Measurements from ENCODE around the gene AMMECR1.

The AMMECR1 gene

DNA sequence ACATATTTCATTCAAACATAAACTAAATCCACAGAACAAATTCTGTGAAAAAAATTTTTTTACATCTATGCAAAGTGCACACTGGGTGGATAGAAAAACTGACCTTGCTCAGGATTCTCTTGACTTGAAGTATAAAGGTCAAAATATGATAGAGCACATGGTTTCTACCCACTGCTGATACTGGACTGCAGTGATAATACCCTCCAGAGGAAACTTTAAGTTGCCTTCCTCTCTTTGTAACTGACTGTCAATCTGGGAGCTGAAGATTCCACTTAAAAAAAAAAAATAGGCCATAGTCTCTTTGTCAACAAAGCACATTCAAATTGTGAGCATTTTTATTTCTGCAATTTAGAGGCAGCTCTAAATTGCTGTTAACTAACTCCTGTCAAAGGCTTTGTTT, 3.2 kb upstream of the AMMECR1 start:
- TF ChIP-seq, protein P1, sequence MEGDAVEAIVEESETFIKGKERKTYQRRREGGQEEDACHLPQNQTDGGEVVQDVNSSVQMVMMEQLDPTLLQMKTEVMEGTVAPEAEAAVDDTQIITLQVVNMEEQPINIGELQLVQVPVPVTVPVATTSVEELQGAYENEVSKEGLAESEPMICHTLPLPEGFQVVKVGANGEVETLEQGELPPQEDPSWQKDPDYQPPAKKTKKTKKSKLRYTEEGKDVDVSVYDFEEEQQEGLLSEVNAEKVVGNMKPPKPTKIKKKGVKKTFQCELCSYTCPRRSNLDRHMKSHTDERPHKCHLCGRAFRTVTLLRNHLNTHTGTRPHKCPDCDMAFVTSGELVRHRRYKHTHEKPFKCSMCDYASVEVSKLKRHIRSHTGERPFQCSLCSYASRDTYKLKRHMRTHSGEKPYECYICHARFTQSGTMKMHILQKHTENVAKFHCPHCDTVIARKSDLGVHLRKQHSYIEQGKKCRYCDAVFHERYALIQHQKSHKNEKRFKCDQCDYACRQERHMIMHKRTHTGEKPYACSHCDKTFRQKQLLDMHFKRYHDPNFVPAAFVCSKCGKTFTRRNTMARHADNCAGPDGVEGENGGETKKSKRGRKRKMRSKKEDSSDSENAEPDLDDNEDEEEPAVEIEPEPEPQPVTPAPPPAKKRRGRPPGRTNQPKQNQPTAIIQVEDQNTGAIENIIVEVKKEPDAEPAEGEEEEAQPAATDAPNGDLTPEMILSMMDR (IDR thresholded peaks at IDR 0.05; ENCODE audit: low read length, missing control alignments), result no peak
- H3K4me3 ChIP-seq (replicated peaks; ENCODE audit: low read depth, low read length), result no peak overlapping the region
- no peak for DNase-seq (ENCODE audit: low read depth)

- TF ChIP-seq, protein P1 (IDR thresholded peaks at IDR 0.05; ENCODE audit: low read length, missing control alignments), result no peak
- no peak overlapping the region for H3K4me3 ChIP-seq (replicated peaks; ENCODE audit: low read depth, low read length)
Measured at GRCh38 chrX:110320381-110320987, 2.6 kb upstream of the AMMECR1 start.

GRCh38 chrX:110318664-110318968, 731 bp upstream of the AMMECR1 start:
- H3K4me3 ChIP-seq (replicated peaks; ENCODE audit: low read depth, low read length), result peak overlapping the region; percentile 65
- TF ChIP-seq, protein P1 (IDR thresholded peaks at IDR 0.05; ENCODE audit: low read length, missing control alignments), result no peak
- no peak for DNase-seq (ENCODE audit: low read depth)

More at GRCh38 chrX:110320381-110320987, 2.6 kb upstream of the AMMECR1 start:
- no peak for DNase-seq (ENCODE audit: low read depth)

- peak overlapping the region; percentile 77 for H3K4me3 ChIP-seq (replicated peaks; ENCODE audit: low read depth, low read length)
- TF ChIP-seq, protein P1 (IDR thresholded peaks at IDR 0.05; ENCODE audit: low read length, missing control alignments), result no peak
- no peak for DNase-seq (ENCODE audit: low read depth)
Measured at GRCh38 chrX:110317061-110317819, 645 bp downstream of the AMMECR1 start.

DNA sequence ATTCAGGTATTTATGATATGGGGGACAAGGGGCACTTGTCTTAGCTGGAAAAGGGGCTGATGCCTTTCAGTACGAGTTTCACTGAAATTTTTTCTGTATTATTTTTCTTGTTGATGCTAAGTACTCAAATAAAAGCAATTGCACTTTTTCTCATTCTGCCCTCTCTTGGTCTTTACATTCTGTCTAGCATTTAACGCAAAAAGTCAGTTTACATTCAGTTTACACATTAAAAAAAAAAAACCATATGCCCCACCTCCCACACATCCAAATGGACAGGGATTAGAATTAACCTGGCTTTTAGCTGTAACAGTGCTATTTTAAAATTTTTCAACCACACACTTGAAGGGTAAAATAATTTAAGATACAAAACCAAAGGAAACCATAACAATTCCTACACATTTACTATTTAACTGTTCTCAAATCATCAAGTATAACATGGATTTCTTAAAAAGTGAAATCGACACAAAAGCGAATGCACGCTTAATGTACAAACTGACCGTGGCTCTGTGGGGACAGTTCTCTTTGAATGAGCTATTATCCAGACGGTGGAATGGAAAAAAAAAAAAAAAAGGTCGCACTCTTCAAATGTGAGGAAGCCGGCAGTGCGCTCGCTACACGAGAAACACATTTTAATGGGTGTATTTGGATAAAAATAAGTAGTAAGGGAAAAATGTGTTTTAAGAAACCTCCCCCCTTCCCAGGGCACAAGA, 1.4 kb downstream of the AMMECR1 start:
- peak overlapping the region; percentile 77 for H3K4me3 ChIP-seq (replicated peaks; ENCODE audit: low read depth, low read length)
- TF ChIP-seq, protein P1 (IDR thresholded peaks at IDR 0.05; ENCODE audit: low read length, missing control alignments), result no peak
- DNase-seq (ENCODE audit: low read depth), result peak; percentile 17

GRCh38 chrX:110315551-110315950, 2.3 kb downstream of the AMMECR1 start:
- no peak for DNase-seq (ENCODE audit: low read depth)
- TF ChIP-seq, protein P1 (IDR thresholded peaks at IDR 0.05; ENCODE audit: low read length, missing control alignments), result no peak
- H3K4me3 ChIP-seq (replicated peaks; ENCODE audit: low read depth, low read length), result peak overlapping the region; percentile 77

Measured in fibroblast of pulmonary artery (primary cell).